ENCODE data around the gene SUCO. TPM values are rescaled to one million over a fixed set of nuclear protein-coding genes. Genes with fewer than 3 reads are reported as not detected.

SUCO gene
- total and polyA plus RNA-seq, 2 of the 8 experiments (the other 6 are each of a cell fraction or from before 2014, with no cell fraction given), result 8.3 to 35.8 TPM

- no peak overlapping the region for H3K27ac ChIP-seq (ENCODE audit: low read depth, low read length)
- no peaks in the 10 kb centered on the region for H3K23me2 ChIP-seq (ENCODE audit: low read depth, low read length)
- H3K4ac ChIP-seq (replicated peaks; ENCODE audit: insufficient read length, low read depth, low read length), result no peak overlapping the region
- no peak overlapping the region for H2AFZ ChIP-seq (ENCODE audit: low read length)
- no peak overlapping the region for H3K4me2 ChIP-seq (ENCODE audit: insufficient read depth in 1 of 2, low read depth in 2 of 2, low read length in 2 of 2)
- H2BK120ac ChIP-seq (replicated peaks; ENCODE audit: low read depth, low read length), result no peak overlapping the region
- WGBS, 2 experiments (ENCODE audit: extremely low coverage in 1 of 2, insufficient coverage in 1 of 2, insufficient read length in 1 of 2, insufficient replicate concordance in 2 of 2, low coverage in 1 of 2, low lambda C conversion rate in 2 of 2, missing lambda C conversion rate in 1 of 2), result 92% methylated on average over 7 of the region's 7 CpGs; no CpG with 5 or more reads in 1 of the 2 experiments
- H4K20me1 ChIP-seq (replicated peaks in 1 of 2; ENCODE audit: control insufficient read depth in 1 of 2, insufficient read depth in 2 of 2, low read length in 2 of 2), result no peaks in the 10 kb centered on the region
- no peak overlapping the region for H3K56ac ChIP-seq (replicated peaks; ENCODE audit: insufficient read length, low read depth, low read length)
- peaks cover 0 to 2% (median 0%) of the 10 kb centered on the region in 4 experiments; a peak in 1 of 7 replicates for H3K4me1 ChIP-seq (replicated peaks in 1 of 4; ENCODE audit: control insufficient read depth in 3 of 4, insufficient read depth in 4 of 4, low read length in 3 of 4)
- H3K79me2 ChIP-seq (ENCODE audit: control insufficient read depth in 1 of 2, insufficient read depth in 2 of 2, low read length in 2 of 2), result 0 out of 4 replicates have a peak, but pooled peaks cover 0 to 2% of the 10 kb centered on the region in 2 experiments
- H2BK5ac ChIP-seq (ENCODE audit: low read depth, low read length), result no peak overlapping the region
- H4K5ac ChIP-seq (ENCODE audit: insufficient read length, low read depth, low read length), result no peak overlapping the region
- no peak overlapping the region for H3K4me3 ChIP-seq (ENCODE audit: extremely low read depth in 1 of 4, insufficient read depth in 2 of 4, low read depth in 3 of 4, low read length in 4 of 4)
- no peak overlapping the region for H2BK20ac ChIP-seq (ENCODE audit: low read length)
- H4K8ac ChIP-seq (ENCODE audit: extremely low read depth, insufficient read depth, low read length), result no peak overlapping the region
- H3K79me1 ChIP-seq (ENCODE audit: low read depth, low read length), result no peaks in the 10 kb centered on the region
- no peak overlapping the region for H3K23ac ChIP-seq (ENCODE audit: insufficient read length)
- H3K36me3 ChIP-seq (ENCODE audit: control insufficient read depth in 2 of 4, insufficient read depth in 4 of 4, low read length in 3 of 4), result peaks cover 12 to 34% (median 24%) of the 10 kb centered on the region in 4 experiments
- H4K91ac ChIP-seq (replicated peaks; ENCODE audit: insufficient read length, low read length), result no peak overlapping the region
- H2AK5ac ChIP-seq (ENCODE audit: low read depth, low read length), result no peak overlapping the region
- H2BK12ac ChIP-seq (ENCODE audit: low read depth, low read length), result no peak overlapping the region
- FAIRE-seq (no peak), DNase-seq (ENCODE audit: low read depth in 1 of 2, low spot score in 2 of 2) (no peak)
- no peak for TF ChIP-seq BACH1 (IDR thresholded peaks at IDR 0.05; ENCODE audit: low read length)
- TF ChIP-seq NRF1 (IDR thresholded peaks at IDR 0.05; ENCODE audit: low read depth, low read length), result no peak
- no peak for TF ChIP-seq JUND (IDR thresholded peaks at IDR 0.05; ENCODE audit: low read length)
- no peak for TF ChIP-seq BCL11A (IDR thresholded peaks at IDR 0.05; ENCODE audit: low read depth in 2 of 2, low read length in 2 of 2)
- no peak for TF ChIP-seq TBP (IDR thresholded peaks at IDR 0.05; ENCODE audit: low read depth, low read length)
- no peak for TF ChIP-seq SP2 (IDR thresholded peaks at IDR 0.05; ENCODE audit: low read length)
- no peak for TF ChIP-seq POU5F1 (IDR thresholded peaks at IDR 0.05; ENCODE audit: low read depth, low read length)
- TF ChIP-seq GTF2F1 (IDR thresholded peaks at IDR 0.05; ENCODE audit: borderline replicate concordance, low read depth, low read length), result no peak
- no peak overlapping the region for H3K18ac ChIP-seq (ENCODE audit: extremely low read depth, low read length)
- CTCF ChIA-PET (ENCODE audit: partially characterized antibody), result interaction anchor here (0.6 to 1.3 kb wide), 3 partner anchors 111 to 194 kb away, joined by 3 to 5 read pairs (median 5); no protein-coding TSS in a partner anchor
- no peaks in the 10 kb centered on the region for H3K27me3 ChIP-seq (replicated peaks in 1 of 4; ENCODE audit: control insufficient read depth in 3 of 4, extremely low read depth in 1 of 4, insufficient read depth in 3 of 4, low read length in 3 of 4)
- no peak overlapping the region for H2BK15ac ChIP-seq (ENCODE audit: low read length)
- no peaks in the 10 kb centered on the region for H3K9me3 ChIP-seq (ENCODE audit: insufficient read depth in 2 of 2, low read depth in 1 of 2, low read length in 1 of 2)
- H3K9ac ChIP-seq (replicated peaks in 1 of 4; ENCODE audit: extremely low read depth in 1 of 4, low read depth in 3 of 4, low read length in 3 of 4), result no peak overlapping the region
- H3K14ac ChIP-seq (ENCODE audit: insufficient read length), result no peak overlapping the region
- POLR2A ChIA-PET (ENCODE audit: partially characterized antibody), result no interaction called here
Measured at GRCh38 chr1:172588296-172589291, 55.6 kb downstream of the SUCO start.
